Measurements from ENCODE around the gene ABCD4.

DNA sequence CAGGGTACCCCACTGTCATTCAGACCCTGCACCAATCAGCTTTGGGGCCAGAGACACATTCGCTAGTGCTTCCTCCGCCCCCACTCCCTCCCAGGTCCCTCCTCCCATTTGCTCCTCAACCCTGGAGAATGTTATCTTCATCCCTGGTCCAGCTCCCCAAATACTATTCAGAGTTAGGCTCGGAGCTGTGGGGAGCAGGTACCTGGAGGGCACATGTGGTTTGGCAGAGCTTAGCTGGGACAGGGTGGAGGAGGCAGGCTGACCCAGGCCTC, 44.0 kb downstream of the ABCD4 start:
- TF ChIP-seq, protein P1, sequence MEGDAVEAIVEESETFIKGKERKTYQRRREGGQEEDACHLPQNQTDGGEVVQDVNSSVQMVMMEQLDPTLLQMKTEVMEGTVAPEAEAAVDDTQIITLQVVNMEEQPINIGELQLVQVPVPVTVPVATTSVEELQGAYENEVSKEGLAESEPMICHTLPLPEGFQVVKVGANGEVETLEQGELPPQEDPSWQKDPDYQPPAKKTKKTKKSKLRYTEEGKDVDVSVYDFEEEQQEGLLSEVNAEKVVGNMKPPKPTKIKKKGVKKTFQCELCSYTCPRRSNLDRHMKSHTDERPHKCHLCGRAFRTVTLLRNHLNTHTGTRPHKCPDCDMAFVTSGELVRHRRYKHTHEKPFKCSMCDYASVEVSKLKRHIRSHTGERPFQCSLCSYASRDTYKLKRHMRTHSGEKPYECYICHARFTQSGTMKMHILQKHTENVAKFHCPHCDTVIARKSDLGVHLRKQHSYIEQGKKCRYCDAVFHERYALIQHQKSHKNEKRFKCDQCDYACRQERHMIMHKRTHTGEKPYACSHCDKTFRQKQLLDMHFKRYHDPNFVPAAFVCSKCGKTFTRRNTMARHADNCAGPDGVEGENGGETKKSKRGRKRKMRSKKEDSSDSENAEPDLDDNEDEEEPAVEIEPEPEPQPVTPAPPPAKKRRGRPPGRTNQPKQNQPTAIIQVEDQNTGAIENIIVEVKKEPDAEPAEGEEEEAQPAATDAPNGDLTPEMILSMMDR (IDR thresholded peaks at IDR 0.05), result no peak
- no peak for TF ChIP-seq POLR2A (IDR thresholded peaks at IDR 0.05)

Measured in breast epithelium (tissue), 3 donors.